HG03558 (cell line): Measurements from ENCODE around the gene RUNX1.
A peak's percentile ranks its signal among the peaks of the same experiment; 100 is the strongest.

Experiments used
- ATAC-seq: cut with Tn5 transposase; IDR thresholded peaks from one replicate; pipeline ENCODE4 v1.9.1; 2021; ENCODE audit warnings: moderate number of reproducible peaks; ENCODE audit not compliant: unreplicated experiment; ENCODE audit errors: extremely low read depth

RUNX1 gene

DNA sequence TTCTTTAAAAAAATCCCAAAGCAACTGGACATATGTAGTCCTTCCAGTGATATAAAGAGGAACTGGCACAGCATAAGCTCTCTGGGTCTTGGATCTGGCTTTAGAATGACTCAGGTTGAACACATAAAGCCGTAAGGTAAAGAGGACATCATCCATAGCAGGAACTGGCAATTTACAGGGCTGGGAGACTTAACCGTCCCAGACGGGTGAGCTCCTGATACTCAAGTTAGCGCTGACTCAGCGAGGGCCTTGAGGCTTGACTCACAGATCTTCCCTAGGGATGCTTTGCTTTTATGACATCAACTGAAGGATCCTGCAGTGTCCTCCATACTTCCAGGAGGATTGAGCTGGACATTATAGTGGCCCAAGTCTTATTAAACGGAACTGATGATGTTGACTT, 226.2 kb downstream of the RUNX1 start:
- no peak for ATAC-seq

DNA sequence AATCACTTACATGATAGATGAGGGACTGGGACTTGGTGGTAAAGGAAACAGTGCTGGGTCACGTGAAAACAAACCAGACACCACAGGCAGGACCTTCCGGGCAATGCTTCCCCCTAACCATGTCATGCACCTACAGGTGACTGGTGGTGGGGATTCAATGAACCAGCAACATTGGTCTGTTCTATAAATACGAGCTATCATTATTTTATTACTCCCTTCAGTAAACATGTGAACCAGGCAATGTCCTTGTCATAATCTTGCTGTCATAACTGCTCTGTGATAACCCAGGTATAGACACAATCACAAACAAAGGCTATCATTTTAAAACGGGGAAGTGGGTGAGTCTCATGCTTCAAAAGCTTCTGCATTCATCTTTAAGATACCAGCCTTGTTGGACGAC, 226.9 kb downstream of the RUNX1 start:
- ATAC-seq = no peak

DNA sequence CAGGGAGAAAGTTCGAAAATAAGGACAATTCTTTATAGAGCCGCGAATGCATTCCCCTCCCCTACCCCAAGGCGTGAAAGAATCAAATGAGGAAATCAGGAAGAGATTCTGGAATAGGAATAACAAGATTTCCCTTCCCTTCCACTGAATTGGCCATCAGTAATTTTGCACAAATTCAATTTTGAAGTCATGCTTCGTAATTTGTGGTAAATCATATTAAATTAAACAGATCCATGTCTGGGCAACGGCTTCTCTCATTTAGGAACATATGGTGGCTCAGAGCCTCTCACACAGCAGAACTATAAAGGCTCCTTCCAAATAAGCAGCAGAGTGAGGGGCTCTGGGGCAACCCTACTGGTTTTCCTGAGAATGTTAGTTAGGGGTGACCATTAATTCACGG, 227.4 kb downstream of the RUNX1 start:
- no peak for ATAC-seq

DNA sequence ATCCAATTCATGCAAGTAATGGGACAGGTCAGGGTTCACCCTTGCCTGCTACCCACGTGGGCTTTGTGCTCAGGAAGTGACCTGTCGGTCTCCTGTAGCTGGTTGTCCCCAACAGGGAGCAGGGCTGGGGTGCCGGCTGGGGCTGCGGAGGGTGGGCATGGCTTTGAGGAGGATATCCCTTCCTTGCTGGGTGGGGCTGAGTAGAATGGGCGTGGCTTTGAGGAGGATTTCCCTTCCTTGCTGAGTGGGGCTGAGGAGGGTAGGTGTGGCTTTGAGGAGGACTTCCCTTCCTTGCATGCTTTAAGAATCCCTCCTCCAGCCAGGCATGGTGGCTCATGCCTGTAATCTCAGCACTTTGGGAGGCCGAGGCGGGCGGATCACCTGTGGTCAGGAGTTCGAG, 229.1 kb downstream of the RUNX1 start:
- no peak for ATAC-seq

DNA sequence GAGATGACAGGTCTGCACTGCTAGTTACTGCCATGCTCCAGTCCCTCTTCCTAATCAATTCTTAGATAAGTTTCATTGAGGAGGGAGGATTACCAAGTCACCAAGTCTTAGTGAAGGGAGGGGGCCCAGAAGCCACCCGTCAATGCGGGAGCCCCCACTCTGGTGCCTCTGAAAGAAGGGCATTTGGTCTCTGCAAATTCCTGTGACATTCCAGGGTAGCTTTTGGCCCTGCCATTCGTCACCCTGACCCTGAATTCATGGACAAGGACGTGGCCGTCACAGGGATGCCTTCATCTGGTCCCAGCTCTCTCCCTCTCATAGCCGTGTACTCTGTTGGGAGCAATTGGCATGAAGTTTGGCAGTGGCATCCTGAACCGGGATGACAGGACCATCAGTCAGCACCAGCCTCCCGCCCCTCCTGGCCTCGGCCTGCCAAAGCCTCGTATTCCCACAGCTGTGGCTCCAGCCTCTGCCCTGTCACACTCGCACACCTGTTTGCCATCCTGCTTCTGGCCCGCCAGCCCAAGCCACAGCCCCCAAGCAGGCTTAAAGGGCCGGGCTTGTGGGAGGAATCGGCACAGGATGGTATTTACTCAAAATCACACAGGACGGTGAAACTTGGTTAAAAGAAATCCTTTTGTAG, 229.6 kb downstream of the RUNX1 start:
- ATAC-seq = no peak

DNA sequence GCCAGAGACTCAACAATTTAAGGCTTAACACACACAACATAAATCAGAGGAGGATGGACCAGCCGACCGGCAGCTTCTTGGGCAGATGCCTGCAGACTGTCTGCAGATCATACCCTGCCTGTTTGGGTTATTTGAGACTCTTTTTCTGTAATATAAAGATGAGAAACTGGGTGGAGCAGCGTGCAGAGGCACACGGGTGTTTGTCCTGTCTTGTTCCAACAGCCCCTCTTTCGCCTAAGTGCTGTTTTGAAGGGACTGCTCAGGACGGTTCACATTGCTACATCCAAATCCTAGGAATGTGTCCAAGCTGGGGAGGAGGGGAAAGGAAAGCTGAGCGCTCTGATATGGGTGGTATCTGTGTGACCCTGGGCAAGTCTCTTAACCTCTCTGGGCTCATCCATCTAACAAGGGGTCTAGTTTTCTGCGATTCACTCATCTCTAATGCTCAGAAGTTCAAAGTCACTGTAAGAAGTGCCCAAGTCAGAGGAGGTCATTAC, 230.4 kb downstream of the RUNX1 start:
- no peak for ATAC-seq

DNA sequence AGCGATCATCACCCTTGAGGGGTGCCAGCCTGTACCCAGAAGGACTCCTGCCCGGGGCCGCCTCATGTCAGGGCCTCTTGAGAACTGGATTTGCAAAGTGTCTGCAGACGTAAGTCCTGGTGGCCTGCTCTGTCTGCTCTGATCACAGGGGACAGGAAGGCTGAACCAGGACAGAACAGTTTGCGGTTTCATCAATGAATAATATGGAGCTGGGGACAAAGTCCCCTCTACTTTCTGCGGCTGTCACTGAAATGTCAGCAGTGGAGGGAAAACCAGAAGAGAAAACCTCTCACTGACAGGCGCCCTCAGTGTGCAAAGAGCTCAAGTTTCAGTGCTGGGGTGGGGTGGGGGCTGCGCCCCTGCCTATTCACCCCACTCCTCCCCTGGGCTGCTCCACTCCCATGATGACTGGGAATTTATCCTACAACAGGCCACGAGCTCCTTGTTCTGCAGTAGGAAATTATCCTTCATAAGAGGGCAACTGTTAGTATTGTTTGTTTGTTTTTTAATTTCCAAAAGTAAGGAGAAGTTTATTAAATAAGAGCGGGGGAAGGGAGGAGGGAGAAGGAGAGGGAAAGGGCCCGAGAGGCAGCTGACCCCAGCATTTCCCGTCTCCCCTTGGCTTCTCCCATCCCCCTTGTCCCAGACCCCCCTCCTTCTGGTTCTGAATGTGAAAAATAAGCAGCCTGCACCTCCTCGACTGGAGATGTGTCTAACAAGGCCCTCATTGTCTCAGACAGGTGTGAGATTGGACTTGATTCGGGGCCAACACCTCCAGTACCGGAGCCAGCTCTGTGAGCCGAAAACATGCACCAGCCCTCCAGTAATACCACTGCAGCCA, 231.1 kb downstream of the RUNX1 start:
- ATAC-seq = no peak

DNA sequence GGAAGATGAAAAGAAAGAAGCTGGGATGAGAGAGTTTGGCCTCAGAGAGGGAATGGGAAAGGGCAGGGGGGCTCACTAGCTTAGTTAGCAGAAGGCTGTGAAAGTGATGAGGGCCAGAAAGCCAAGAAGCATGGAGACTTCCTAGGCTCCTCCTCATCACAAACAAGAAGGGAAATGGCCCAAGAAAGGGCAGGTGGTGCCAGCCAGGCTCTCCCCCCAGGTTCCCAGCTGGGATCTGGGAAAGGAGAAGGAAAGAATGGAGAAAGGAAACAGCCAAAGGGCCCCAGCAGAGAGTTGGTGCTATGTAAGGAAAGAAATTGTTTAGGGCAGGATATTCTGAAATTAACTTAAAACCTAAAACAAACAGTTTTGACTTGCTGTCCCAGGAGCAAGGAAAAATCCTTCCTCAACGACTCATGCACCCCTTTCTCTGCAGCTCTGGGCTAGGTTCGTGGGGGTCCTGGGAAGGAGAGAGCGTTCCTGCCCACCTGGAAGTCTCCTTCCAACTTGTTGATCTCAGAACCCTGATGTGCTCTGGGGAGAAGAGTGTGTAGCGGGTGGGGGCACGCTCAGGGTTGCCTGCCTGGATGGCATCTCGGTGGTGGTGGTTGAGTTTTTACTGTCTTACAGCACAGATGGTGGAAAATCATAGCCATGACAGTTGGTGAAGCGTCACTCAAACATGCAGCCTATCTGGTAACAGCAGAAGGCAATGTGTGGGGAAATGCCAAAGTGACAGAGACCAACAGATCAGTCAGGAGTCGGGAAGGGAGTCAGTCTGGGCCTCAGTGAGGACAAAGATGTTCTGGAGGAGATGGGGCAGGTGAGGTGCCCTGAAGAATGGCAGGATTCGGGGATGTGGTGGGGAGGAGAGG, 233.0 kb downstream of the RUNX1 start:
- ATAC-seq = no peak

DNA sequence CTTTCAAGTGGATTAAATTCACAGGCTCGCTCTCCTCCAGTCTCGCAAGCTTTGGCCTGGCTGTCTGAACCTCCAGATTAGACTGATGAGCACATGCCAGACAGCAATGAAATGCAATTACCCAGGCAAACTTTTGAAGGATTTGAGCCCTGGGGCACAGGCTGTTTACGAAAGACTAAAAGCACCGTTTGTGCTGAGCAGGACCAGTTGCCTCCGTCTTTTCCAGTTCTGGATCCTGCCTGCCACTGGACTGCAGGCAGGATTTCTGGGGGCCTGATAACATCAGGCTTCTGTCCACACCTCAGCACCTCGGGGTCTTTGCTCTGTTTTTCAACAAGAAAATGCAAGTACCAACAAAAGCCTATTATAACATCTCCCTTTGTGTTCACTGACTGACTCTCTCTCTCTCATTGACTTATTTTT, 234.6 kb downstream of the RUNX1 start:
- ATAC-seq = no peak

DNA sequence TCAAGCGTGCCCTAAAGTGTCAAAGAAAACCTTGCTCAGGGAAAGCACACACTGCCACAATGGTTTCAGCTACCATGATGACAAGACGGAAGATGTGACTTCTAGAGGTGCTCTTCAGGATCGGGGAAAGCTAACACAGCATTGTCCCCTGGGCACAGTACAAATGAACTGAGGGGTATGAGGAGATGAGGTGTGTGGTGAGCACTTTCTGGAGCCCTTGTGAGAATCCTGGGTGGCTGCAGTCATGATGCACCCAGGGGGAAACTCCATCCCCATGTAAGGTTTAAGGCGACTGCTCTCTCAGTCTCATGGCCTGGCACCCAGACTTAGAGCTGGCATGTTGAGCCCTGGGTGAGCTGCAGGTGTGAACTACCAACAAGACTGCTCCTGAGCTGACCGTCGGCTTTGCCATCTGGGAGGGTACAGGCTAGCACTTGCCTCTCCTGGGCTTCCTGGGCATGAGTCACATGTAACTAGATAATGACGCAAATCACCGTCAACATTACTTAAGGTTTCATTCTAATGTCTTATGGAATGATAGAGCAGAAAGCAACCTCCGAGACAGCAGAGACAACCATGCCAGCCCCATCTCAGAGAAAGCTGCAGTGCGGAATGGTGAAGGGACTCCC, 235.7 kb downstream of the RUNX1 start:
- ATAC-seq = no peak

DNA sequence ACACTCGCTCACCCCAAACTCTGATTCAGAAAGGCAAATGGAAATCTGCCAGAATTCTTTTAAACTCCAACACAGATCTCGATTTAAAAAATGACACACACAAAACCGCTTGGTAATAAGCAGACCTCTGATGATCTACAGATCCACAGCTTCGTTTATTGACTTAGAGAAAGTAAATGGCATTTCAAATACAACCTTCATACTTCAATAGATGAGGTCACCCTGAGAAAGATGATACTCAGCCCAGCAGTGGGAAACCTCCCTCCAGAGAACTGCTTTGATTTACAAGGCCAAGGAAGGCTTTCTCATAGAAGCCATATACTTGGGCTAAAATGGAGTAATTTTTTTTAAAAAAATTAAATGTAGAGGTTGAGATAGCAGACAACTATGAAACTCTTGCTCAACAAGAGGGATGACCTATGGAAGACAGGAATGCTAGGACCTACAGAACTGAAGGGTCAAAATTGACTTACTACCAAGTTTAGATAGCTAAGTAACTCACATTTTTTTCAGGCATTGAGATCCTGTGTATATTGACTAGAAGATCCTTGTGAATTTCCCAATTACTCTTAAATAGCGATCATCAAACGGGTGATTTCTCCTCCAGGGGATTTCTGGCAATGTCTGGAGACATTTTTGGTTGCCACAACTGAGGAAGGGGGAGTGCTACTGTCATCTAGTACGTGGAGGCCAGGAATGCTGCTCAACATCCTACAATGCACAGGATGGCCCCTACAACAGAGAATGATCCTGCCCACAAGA, 236.4 kb downstream of the RUNX1 start:
- no peak for ATAC-seq

DNA sequence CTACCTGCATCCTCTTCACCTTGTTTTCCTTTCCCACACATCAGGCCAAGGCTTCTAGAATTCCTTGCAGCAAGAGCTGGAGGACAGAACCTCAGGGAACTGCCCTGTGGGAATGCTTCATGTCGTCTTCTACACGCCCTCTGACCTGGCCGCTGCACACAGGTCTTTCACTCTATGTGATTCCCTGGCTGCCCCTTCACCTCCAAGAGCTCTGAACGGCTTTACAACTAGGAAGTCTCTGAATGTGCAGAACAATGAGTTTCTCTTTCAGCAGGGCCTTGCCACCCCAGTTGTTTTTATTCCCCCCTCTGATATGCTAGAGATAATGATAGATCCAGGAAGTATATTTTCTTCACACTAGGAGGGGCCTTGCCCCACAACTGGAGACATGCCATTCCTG, 237.7 kb downstream of the RUNX1 start:
- no peak for ATAC-seq

DNA sequence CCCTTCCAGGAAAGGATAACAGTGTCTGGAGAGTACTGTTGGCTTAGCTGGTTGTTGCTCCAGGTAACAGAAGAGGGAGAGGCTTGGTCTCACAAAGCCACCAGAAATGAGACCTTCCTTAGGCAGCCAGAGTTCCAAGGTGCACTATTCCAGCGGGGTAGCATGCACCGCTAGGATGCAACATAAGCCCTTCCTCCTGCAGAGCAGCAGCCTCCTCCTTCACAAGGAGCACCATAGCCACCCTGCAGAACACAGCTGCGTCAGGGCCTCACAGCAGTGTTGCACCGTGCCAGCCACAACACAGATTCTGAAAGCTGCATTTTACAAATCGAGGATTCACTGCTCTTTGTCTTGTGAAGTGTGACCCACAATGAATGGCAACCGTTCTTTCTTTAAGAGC, 238.3 kb downstream of the RUNX1 start:
- no peak for ATAC-seq

DNA sequence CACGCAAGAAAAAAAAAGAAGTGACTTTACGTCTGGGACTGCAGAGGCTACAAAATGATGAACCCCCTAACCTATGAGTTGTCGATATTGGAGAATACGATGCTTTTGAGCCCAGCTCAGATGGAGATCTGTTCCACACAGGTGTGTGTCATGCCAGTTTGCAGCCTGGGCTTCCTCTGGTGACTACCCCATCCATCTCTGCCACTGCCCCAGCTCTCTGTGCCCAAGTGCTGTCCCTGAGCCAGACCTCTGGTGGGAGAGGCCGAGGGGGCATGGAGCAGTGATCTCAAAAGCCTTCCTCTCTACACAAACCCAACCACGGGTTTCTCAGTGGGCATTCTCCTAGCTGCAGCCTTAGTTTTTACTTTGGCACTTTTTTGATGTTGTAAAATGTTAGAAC, 239.3 kb downstream of the RUNX1 start:
- ATAC-seq = no peak

DNA sequence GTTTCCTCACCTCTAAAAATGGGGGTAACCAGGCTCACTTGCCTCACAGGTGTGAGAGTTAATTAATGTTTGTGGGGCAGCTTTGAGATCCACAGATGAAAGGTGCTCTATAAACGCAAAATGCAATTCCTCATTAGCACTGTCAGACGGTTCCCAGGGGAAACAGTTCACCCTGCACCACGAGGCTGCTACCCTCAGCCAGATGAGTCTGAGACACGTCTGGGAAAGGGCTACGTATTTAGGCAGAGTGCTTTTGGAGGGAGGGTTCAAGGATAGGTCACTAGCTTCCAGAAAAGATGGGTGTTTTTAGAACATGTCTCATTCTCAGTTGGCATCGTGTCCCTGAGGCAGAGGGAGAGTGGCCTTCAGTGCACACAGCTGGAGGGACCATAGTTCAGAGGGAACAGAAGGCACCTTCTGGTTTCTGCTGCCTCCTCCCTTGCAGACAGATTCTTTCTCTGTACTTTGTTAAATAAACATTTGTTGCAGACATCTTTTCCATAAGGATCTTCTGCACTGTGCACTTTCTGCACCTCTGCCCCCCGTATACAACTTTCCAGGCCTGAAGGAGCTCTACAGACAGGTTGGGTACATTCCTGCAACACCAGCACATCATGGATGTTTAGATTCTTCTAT, 240.4 kb downstream of the RUNX1 start:
- ATAC-seq = no peak

DNA sequence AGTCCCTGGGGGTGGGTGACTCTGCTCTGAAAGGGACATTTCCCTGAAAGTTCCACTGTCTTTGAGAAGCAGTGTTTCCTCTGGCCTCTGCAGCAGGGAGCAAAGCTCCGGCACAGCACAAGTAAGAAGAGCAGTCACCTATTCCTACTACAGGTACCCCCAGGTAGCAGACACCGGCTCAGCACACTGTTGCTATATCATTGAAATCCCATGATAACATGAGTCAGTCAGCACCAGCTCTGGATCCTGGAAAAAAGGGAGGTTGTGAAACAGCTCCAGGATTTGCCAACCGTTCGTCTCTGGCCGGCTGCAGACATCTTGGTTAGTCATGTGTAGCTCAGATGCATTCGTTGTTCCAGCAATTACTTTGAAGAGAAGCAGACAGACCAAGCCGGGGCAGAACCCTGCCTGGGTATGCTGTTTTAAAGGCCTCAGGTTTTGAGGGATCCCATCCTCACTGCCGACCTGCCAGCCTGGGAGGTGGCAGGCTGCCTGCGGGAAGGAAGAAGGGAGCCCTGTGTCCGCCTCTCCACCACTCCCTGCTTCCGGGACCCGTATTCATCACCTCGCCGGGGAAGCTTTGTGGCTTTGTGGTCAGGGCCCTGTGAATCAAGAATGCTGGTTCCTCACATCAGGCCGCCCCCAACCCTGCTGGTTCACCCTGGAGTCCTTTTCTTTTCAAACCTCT, 241.1 kb downstream of the RUNX1 start:
- no peak for ATAC-seq

DNA sequence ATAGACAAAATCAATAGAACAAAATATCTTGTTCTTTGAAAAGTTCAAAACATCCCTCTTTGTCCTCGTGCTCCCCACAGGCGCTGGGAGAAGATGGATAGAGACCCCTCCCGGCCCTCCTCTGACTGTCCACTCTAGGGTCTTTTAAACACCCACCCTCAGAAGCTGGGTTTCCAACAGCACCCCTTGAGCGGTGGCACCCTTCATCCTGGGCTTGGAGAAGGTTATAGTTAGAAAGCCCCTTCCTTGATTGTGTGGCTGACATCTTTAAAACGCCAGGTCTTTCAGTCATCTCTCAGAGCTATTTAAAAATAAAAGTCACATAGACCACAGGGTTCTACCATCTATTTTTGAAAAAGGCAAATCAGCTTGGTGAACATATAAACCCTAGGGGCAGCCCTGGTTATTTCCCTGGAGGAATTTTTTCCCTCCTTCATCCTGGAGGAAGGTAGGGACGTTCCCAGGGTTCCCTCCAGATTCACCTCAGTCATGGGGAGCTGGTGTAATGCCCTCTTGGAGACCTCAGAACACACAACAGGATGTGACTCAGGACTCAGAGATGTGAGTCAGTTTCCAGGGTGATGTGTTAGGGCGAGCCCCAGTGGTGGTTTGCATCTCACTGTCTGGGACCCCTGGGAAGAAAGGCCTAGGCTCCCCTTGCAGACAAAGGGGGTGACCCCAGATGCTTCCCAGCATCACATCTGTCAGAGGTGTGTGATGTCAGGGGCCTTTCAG, 241.8 kb downstream of the RUNX1 start:
- ATAC-seq = peak; percentile 39

DNA sequence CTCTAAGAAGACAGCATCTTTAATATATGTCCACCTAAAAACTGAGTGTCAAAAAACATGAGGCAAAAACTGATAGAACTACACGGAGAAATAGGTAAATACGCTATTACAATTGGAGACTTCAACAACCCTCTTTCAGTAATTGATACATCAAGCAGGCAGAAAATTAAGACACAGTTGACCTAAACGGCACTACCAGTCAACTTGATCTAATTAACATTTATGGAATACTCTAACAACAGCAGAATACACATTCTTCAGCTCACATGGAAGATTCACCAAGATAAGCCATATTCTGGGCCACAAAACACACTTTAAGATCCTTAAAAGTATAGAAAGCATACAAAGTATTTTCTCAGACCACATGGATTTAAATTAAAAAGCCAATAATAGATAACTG, 242.7 kb downstream of the RUNX1 start:
- no peak for ATAC-seq
